ENCODE measurements around the gene DYNLL2. TPM values are rescaled to one million over a fixed set of nuclear protein-coding genes. Genes with fewer than 3 reads are reported as not detected.

Gene DYNLL2
- polyA plus RNA-seq, 3 donors = 0.30 to 9.9 (median 0.42) TPM

GRCh38 chr17:58092797-58093385 is 9.7 kb downstream of the DYNLL2 start:
- no peak for TF ChIP-seq CTCF (IDR thresholded peaks at IDR 0.05)
- H3K9me3 Mint-ChIP-seq = peaks cover 0 to 1% (median 0%) of the 10 kb centered on the region in 7 donors
- 67% methylated on average over 3 of the region's 7 CpGs for WGBS (ENCODE audit: insufficient coverage)
- no peak overlapping the region for H3K9ac ChIP-seq (ENCODE audit: insufficient read depth, low read length, poor library complexity, severe bottlenecking)
- no peak for DNase-seq
- no peak overlapping the region for H3K4me3 Mint-ChIP-seq
- no peaks in the 10 kb centered on the region for H3K27me3 Mint-ChIP-seq (ENCODE audit: low read depth in 3 of 3)
- H3K4me3 ChIP-seq (replicated peaks in 1 of 3; ENCODE audit: low read depth in 2 of 3, low read length in 3 of 3) = no peak overlapping the region
- peaks cover 13% of the 10 kb centered on the region for H3K79me2 ChIP-seq (ENCODE audit: insufficient read depth, low read length)
- peaks cover 56 to 70% of the 10 kb centered on the region in 2 donors for H3K36me3 ChIP-seq (replicated peaks in 1 of 2; ENCODE audit: control insufficient read depth in 1 of 2, insufficient read depth in 2 of 2, low read length in 2 of 2)
- H3K36me3 Mint-ChIP-seq = peaks cover 65 to 70% of the 10 kb centered on the region in 2 donors
- no peaks in the 10 kb centered on the region for H3K27me3 ChIP-seq (ENCODE audit: control insufficient read depth in 2 of 2, insufficient read depth in 2 of 2, low read length in 2 of 2)
- no peak overlapping the region for H3K4me2 ChIP-seq (replicated peaks; ENCODE audit: extremely low read depth, low read length, poor library complexity, severe bottlenecking)
- peaks cover 41% of the 10 kb centered on the region for H4K20me1 ChIP-seq (ENCODE audit: insufficient read depth, low read length)
- H2AFZ ChIP-seq (ENCODE audit: insufficient read depth, low read depth, low read length, poor library complexity, severe bottlenecking) = no peak overlapping the region
- H3K9me3 ChIP-seq (replicated peaks in 1 of 2; ENCODE audit: control insufficient read depth in 1 of 2, insufficient read depth in 1 of 2, low read length in 2 of 2) = no peaks in the 10 kb centered on the region
- no peaks in the 10 kb centered on the region for H3K4me1 Mint-ChIP-seq
- intact Hi-C loops (cut with micrococcal nuclease) = no loop called here
- H3K4me1 ChIP-seq (ENCODE audit: control insufficient read depth in 1 of 2, insufficient read depth in 2 of 2, low read length in 2 of 2) = no peaks in the 10 kb centered on the region
- peak overlapping the region in 1 of 7 donors; percentile 8 for H3K27ac Mint-ChIP-seq
- no peak overlapping the region for H3K27ac ChIP-seq (ENCODE audit: low read depth in 1 of 2, low read length in 2 of 2)

- H3K4me3 ChIP-seq (replicated peaks in 1 of 3; ENCODE audit: low read depth in 2 of 3, low read length in 3 of 3) = no peak overlapping the region
- intact Hi-C loops (cut with micrococcal nuclease) = no loop called here
- H2AFZ ChIP-seq (ENCODE audit: insufficient read depth, low read depth, low read length, poor library complexity, severe bottlenecking) = no peak overlapping the region
- peaks cover under 1% of the 10 kb centered on the region for H3K79me2 ChIP-seq (ENCODE audit: insufficient read depth, low read length)
- peaks cover 44 to 58% of the 10 kb centered on the region in 2 donors for H3K36me3 ChIP-seq (replicated peaks in 1 of 2; ENCODE audit: control insufficient read depth in 1 of 2, insufficient read depth in 2 of 2, low read length in 2 of 2)
- no peak overlapping the region for H3K4me2 ChIP-seq (replicated peaks; ENCODE audit: extremely low read depth, low read length, poor library complexity, severe bottlenecking)
- no peaks in the 10 kb centered on the region for H3K27me3 ChIP-seq (ENCODE audit: control insufficient read depth in 2 of 2, insufficient read depth in 2 of 2, low read length in 2 of 2)
- no peaks in the 10 kb centered on the region for H3K9me3 ChIP-seq (replicated peaks in 1 of 2; ENCODE audit: control insufficient read depth in 1 of 2, insufficient read depth in 1 of 2, low read length in 2 of 2)
- Mint-ChIP-seq H3K4me1 (no peaks in the 10 kb centered on the region), H3K27ac (no peak overlapping the region), H3K27me3 (ENCODE audit: low read depth in 3 of 3) (peaks cover 0 to 3% (median 0%) of the 10 kb centered on the region in 3 donors), H3K4me3 (no peak overlapping the region), H3K36me3 (peaks cover 53 to 58% of the 10 kb centered on the region in 2 donors), H3K9me3 (peaks cover 0 to 1% (median 0%) of the 10 kb centered on the region in 7 donors)
- no peaks in the 10 kb centered on the region for H3K4me1 ChIP-seq (ENCODE audit: control insufficient read depth in 1 of 2, insufficient read depth in 2 of 2, low read length in 2 of 2)
- peak overlapping the region; percentile 0 for H3K9ac ChIP-seq (ENCODE audit: insufficient read depth, low read length, poor library complexity, severe bottlenecking)
- no peak overlapping the region for H3K27ac ChIP-seq (ENCODE audit: low read depth in 1 of 2, low read length in 2 of 2)
- peaks cover 29% of the 10 kb centered on the region for H4K20me1 ChIP-seq (ENCODE audit: insufficient read depth, low read length)
- DNase-seq = no peak
- 100% methylated on average over 1 of the region's 4 CpGs for WGBS (ENCODE audit: insufficient coverage)
- TF ChIP-seq CTCF (IDR thresholded peaks at IDR 0.05) = no peak
These were observed 10.9 kb downstream of the DYNLL2 start for GRCh38 chr17:58094118-58094517.

All from CD14-positive monocyte (primary cell).